Measurements from ENCODE around the gene HINT3. TPM values are rescaled to one million over a fixed set of nuclear protein-coding genes. Genes with fewer than 3 reads are reported as not detected.
A peak's percentile ranks its signal among the peaks of the same experiment; 100 is the strongest.

HINT3 gene
- total RNA-seq, 3 donors from 2014 or later: 23.2 to 32.9 (median 23.2) TPM

GRCh38 chr6:125924169-125924568 is 32.4 kb upstream of the HINT3 start:
- Histone ChIP-seq H3K36me3 (ENCODE audit: low read depth) (no peaks in the 10 kb centered on the region), H3K4me1 (ENCODE audit: low read depth) (peaks cover 11% of the 10 kb centered on the region), H3K4me3 (no peak overlapping the region), H3K9me3 (no peaks in the 10 kb centered on the region)
- no peak for TF ChIP-seq CTCF (IDR thresholded peaks at IDR 0.05)
- intact Hi-C loops (cut with DNase I, micrococcal nuclease): no loop called here
- DNase-seq: no peak
- ATAC-seq: no peak

GRCh38 chr6:125924697-125925358 is 31.7 kb upstream of the HINT3 start:
- no peaks in the 10 kb centered on the region for H3K9me3 ChIP-seq
- intact Hi-C loops (cut with DNase I, micrococcal nuclease): no loop called here
- ATAC-seq: no peak
- no peaks in the 10 kb centered on the region for H3K36me3 ChIP-seq (ENCODE audit: low read depth)
- DNase-seq: no peak
- no peak overlapping the region for H3K4me3 ChIP-seq
- H3K4me1 ChIP-seq (ENCODE audit: low read depth): peaks cover 11% of the 10 kb centered on the region
- no peak for TF ChIP-seq CTCF (IDR thresholded peaks at IDR 0.05)

- intact Hi-C loops (cut with DNase I, micrococcal nuclease): no loop called here
- Histone ChIP-seq H3K9me3 (no peaks in the 10 kb centered on the region), H3K36me3 (ENCODE audit: low read depth) (no peaks in the 10 kb centered on the region), H3K4me3 (no peak overlapping the region), H3K4me1 (ENCODE audit: low read depth) (peaks cover 11% of the 10 kb centered on the region)
- no peak for DNase-seq
- no peak for TF ChIP-seq CTCF (IDR thresholded peaks at IDR 0.05)
- no peak for ATAC-seq
These were observed 29.9 kb upstream of the HINT3 start for GRCh38 chr6:125926711-125927110.

GRCh38 chr6:125927761-125928160 is 28.8 kb upstream of the HINT3 start:
- no peaks in the 10 kb centered on the region for H3K36me3 ChIP-seq (ENCODE audit: low read depth)
- no peaks in the 10 kb centered on the region for H3K9me3 ChIP-seq
- peaks cover 4% of the 10 kb centered on the region for H3K4me1 ChIP-seq (ENCODE audit: low read depth)
- DNase-seq (no peak), ATAC-seq (no peak)
- H3K4me3 ChIP-seq: no peak overlapping the region
- intact Hi-C loops (cut with DNase I, micrococcal nuclease): no loop called here
- TF ChIP-seq CTCF (IDR thresholded peaks at IDR 0.05): no peak

GRCh38 chr6:125930765-125931418 is 25.7 kb upstream of the HINT3 start:
- intact Hi-C loops (cut with DNase I, micrococcal nuclease): no loop called here
- DNase-seq (no peak), ATAC-seq (peak; percentile 60)
- no peaks in the 10 kb centered on the region for H3K9me3 ChIP-seq
- H3K4me1 ChIP-seq (ENCODE audit: low read depth): no peaks in the 10 kb centered on the region
- H3K4me3 ChIP-seq: no peak overlapping the region
- no peaks in the 10 kb centered on the region for H3K36me3 ChIP-seq (ENCODE audit: low read depth)
- no peak for TF ChIP-seq CTCF (IDR thresholded peaks at IDR 0.05)
